H1 (cell line): Measurements from ENCODE around the gene ITPR1.

ENCODE experiments used
- ATF3 ChIP-seq: IDR thresholded peaks from 2 replicates; pipeline ENCODE4 v1.6.1; 2011; ENCODE audit warnings: low read depth, mild to moderate bottlenecking, low read length; ENCODE audit not compliant: insufficient read depth
- CEBPB ChIP-seq: IDR thresholded peaks from 2 replicates; pipeline ENCODE4 v1.6.1; 2012; ENCODE audit warnings: low read depth, low read length
- CTCF ChIP-seq, 3 experiments: IDR thresholded peaks; 1 replicate in 2 of 3; 2 replicates in 1 of 3; pipeline versions ENCODE4 v1.5.1 to v1.6.1; 2011; ENCODE audit warnings: low read length in 3 of 3, mild to moderate bottlenecking in 3 of 3, inconsistent platforms in 2 of 3, low read depth in 1 of 3, moderate library complexity in 1 of 3; ENCODE audit not compliant: insufficient read depth in 1 of 3; ENCODE audit errors: control extremely low read depth in 1 of 3
- EGR1 ChIP-seq: IDR thresholded peaks from 2 replicates; pipeline ENCODE4 v1.6.1; 2011; ENCODE audit warnings: low read depth, low read length, borderline replicate concordance
- EP300 ChIP-seq, 2 experiments: IDR thresholded peaks; 1 replicate in 1 of 2; 2 replicates in 1 of 2; pipeline ENCODE4 v1.6.1; 2011 to 2012; ENCODE audit warnings: low read depth in 2 of 2, low read length in 2 of 2, mild to moderate bottlenecking in 2 of 2, borderline replicate concordance in 1 of 2, inconsistent platforms in 1 of 2, moderate library complexity in 1 of 2
- GABPA ChIP-seq: IDR thresholded peaks from 2 replicates; pipeline ENCODE4 v1.6.1; 2011; ENCODE audit warnings: mild to moderate bottlenecking, low read length, moderate library complexity, borderline replicate concordance; ENCODE audit not compliant: insufficient read depth
- JUND ChIP-seq: IDR thresholded peaks from 2 replicates; pipeline ENCODE4 v1.6.1; 2011; ENCODE audit warnings: mild to moderate bottlenecking, improper control_type of control experiment, low read length
- MAFK ChIP-seq: IDR thresholded peaks from 2 replicates; pipeline ENCODE4 v1.6.1; 2012; ENCODE audit warnings: low read depth, mild to moderate bottlenecking, improper control_type of control experiment, low read length
- NANOG ChIP-seq: IDR thresholded peaks from 2 replicates; pipeline ENCODE4 v1.6.1; 2011; ENCODE audit warnings: low read length, low read depth, mild to moderate bottlenecking, inconsistent platforms; ENCODE audit not compliant: insufficient read depth, poor library complexity, severe bottlenecking
- POLR2A ChIP-seq, 2 experiments: IDR thresholded peaks; 1 replicate in 1 of 2; 2 replicates in 1 of 2; pipeline ENCODE4 v1.6.1; 2011; ENCODE audit warnings: low read depth in 2 of 2, low read length in 2 of 2, mild to moderate bottlenecking in 2 of 2; ENCODE audit errors: control extremely low read depth in 1 of 2
- RAD21 ChIP-seq, 2 experiments: IDR thresholded peaks in 1 of 2; conservative IDR thresholded peaks in 1 of 2; 2 replicates each; pipeline ENCODE4 v1.6.1; 2011; ENCODE audit warnings: low read depth in 2 of 2, low read length in 2 of 2, improper control_type of control experiment in 1 of 2, inconsistent platforms in 1 of 2, mild to moderate bottlenecking in 1 of 2, moderate library complexity in 1 of 2
- USF2 ChIP-seq: IDR thresholded peaks from 2 replicates; pipeline ENCODE4 v1.6.1; 2011; ENCODE audit warnings: low read length, improper control_type of control experiment
- YY1 ChIP-seq: IDR thresholded peaks from 2 replicates; pipeline ENCODE4 v1.6.1; 2011; ENCODE audit warnings: low read depth, mild to moderate bottlenecking, low read length

- no peak for TF ChIP-seq POLR2A (IDR thresholded peaks at IDR 0.05; ENCODE audit: control extremely low read depth in 1 of 2, low read depth in 2 of 2, low read length in 2 of 2)
- TF ChIP-seq CEBPB, result no peak
- TF ChIP-seq EGR1, result no peak
- no peak for TF ChIP-seq RAD21 (IDR thresholded peaks at IDR 0.05 in 1 of 2, conservative IDR thresholded peaks at IDR 0.05 in 1 of 2; ENCODE audit: low read depth in 2 of 2, low read length in 2 of 2)
- TF ChIP-seq CTCF (IDR thresholded peaks at IDR 0.05; ENCODE audit: control extremely low read depth in 1 of 3, insufficient read depth in 1 of 3, low read depth in 1 of 3, low read length in 3 of 3), result no peak
- TF ChIP-seq YY1, result no peak
- no peak for TF ChIP-seq EP300 (IDR thresholded peaks at IDR 0.05; ENCODE audit: borderline replicate concordance in 1 of 2, low read depth in 2 of 2, low read length in 2 of 2)
- TF ChIP-seq JUND, result no peak
- no peak for TF ChIP-seq USF2
- no peak for TF ChIP-seq MAFK
- TF ChIP-seq GABPA, result no peak
- TF ChIP-seq NANOG, result no peak
- no peak for TF ChIP-seq ATF3
Observed at GRCh38 chr3:4742359-4742758, 249.2 kb downstream of the ITPR1 start.
